Lower leg skin (tissue), 3 donors: ENCODE measurements around the gene MAS1L.

Experiments
- CTCF ChIP-seq, 3 donors: fragments of 450-650 bp; IDR thresholded peaks; one replicate each; pipeline ENCODE4 v1.5.1; 2016; ENCODE audit warnings: antibody characterized with exemption in 3 of 3, mild to moderate bottlenecking in 3 of 3, moderate library complexity in 2 of 3
- POLR2A ChIP-seq, 2 donors: fragments of 450-650 bp; IDR thresholded peaks; one replicate each; pipeline ENCODE4 v1.6.1; 2016 to 2017; ENCODE audit warnings: antibody characterized with exemption in 2 of 2, mild to moderate bottlenecking in 1 of 2, moderate library complexity in 1 of 2

- TF ChIP-seq CTCF (IDR thresholded peaks at IDR 0.05) (no peak), POLR2A (IDR thresholded peaks at IDR 0.05) (no peak)
These were observed 43.9 kb upstream of the MAS1L start for GRCh38 chr6:29531668-29532067.
